H9 (cell line): ENCODE results near the gene ZBBX. TPM values are rescaled to one million over a fixed set of nuclear protein-coding genes. Genes with fewer than 3 reads are reported as not detected.

Experiments
- DNase-seq: peaks from one replicate; pipeline ENCODE4 v3.0.0-alpha.2; 2017
- H2AFZ ChIP-seq: one replicate; pipeline ENCODE4 v1.6.1; 2013; ENCODE audit warnings: mild to moderate bottlenecking, low read length, control low read depth, moderate library complexity
- H2AK5ac ChIP-seq: 2 replicates; pipeline ENCODE4 v1.6.1; 2013; ENCODE audit warnings: low read length, control low read depth, mixed read lengths; ENCODE audit not compliant: insufficient read length
- H2BK120ac ChIP-seq: one replicate; pipeline ENCODE4 v1.6.1; 2013; ENCODE audit warnings: low read depth, mild to moderate bottlenecking, low read length, control low read depth, inconsistent platforms; ENCODE audit not compliant: poor library complexity, severe bottlenecking
- H2BK12ac ChIP-seq: 2 replicates; pipeline ENCODE4 v1.6.1; 2013; ENCODE audit warnings: low read length, control low read depth, mixed read lengths, low read depth; ENCODE audit not compliant: insufficient read length
- H2BK15ac ChIP-seq: 2 replicates; pipeline ENCODE4 v1.6.1; 2013; ENCODE audit warnings: low read depth, low read length, control low read depth
- H2BK20ac ChIP-seq: one replicate; pipeline ENCODE4 v1.6.1; 2013; ENCODE audit warnings: low read depth, mild to moderate bottlenecking, low read length, control low read depth, inconsistent platforms; ENCODE audit not compliant: poor library complexity, severe bottlenecking
- H2BK5ac ChIP-seq: 2 replicates; pipeline ENCODE4 v1.6.1; 2013; ENCODE audit warnings: low read length, control low read depth, mixed read lengths; ENCODE audit not compliant: insufficient read length
- H3K14ac ChIP-seq: 2 replicates; pipeline ENCODE4 v1.6.1; 2013; ENCODE audit warnings: low read length, control low read depth; ENCODE audit not compliant: insufficient read depth
- H3K18ac ChIP-seq: 2 replicates; pipeline ENCODE4 v1.6.1; 2013; ENCODE audit warnings: low read depth, mild to moderate bottlenecking, mixed read lengths, low read length, control low read depth; ENCODE audit not compliant: insufficient read length
- H3K23ac ChIP-seq: 2 replicates; pipeline ENCODE4 v1.6.1; 2013; ENCODE audit warnings: low read length, control low read depth, mixed read lengths, low read depth; ENCODE audit not compliant: insufficient read length
- H3K23me2 ChIP-seq: 2 replicates; pipeline ENCODE4 v1.6.1; 2013; ENCODE audit warnings: low read depth, mild to moderate bottlenecking, mixed read lengths, low read length, control low read depth; ENCODE audit not compliant: insufficient read length, poor library complexity, severe bottlenecking
- H3K27ac ChIP-seq: 2 replicates; pipeline ENCODE4 v1.5.1; 2013; ENCODE audit warnings: low read length, control low read depth, mixed read lengths, low read depth; ENCODE audit not compliant: insufficient read length
- H3K27me3 ChIP-seq: 2 replicates; pipeline ENCODE4 v1.6.1; 2013; ENCODE audit warnings: low read length, control low read depth, inconsistent platforms; ENCODE audit not compliant: insufficient read depth
- H3K4ac ChIP-seq: 2 replicates; pipeline ENCODE4 v1.6.1; 2013; ENCODE audit warnings: low read depth, mild to moderate bottlenecking, control low read depth, inconsistent platforms, low read length, moderate library complexity
- H3K4me1 ChIP-seq: 2 replicates; pipeline ENCODE4 v1.6.1; 2013; ENCODE audit warnings: low read length, control low read depth, inconsistent platforms; ENCODE audit not compliant: insufficient read depth
- H3K4me2 ChIP-seq: 2 replicates; pipeline ENCODE4 v1.6.1; 2013; ENCODE audit warnings: low read length, control low read depth, mixed read lengths; ENCODE audit not compliant: insufficient read length, insufficient read depth
- H3K56ac ChIP-seq: 2 replicates; pipeline ENCODE4 v1.6.1; 2013; ENCODE audit warnings: low read depth, mild to moderate bottlenecking, mixed read lengths, low read length, control low read depth; ENCODE audit not compliant: insufficient read length
- H3K79me1 ChIP-seq: 2 replicates; pipeline ENCODE4 v1.6.1; 2013; ENCODE audit warnings: low read depth, mild to moderate bottlenecking, moderate library complexity, low read length, control low read depth, inconsistent platforms; ENCODE audit not compliant: insufficient read depth, poor library complexity, severe bottlenecking
- H3K79me2 ChIP-seq: 2 replicates; pipeline ENCODE4 v1.6.1; 2013; ENCODE audit warnings: low read length, control low read depth, inconsistent platforms; ENCODE audit not compliant: insufficient read depth
- H3K9ac ChIP-seq: 2 replicates; pipeline ENCODE4 v1.6.1; 2013; ENCODE audit warnings: low read length, control low read depth, mixed read lengths; ENCODE audit not compliant: insufficient read length; ENCODE audit errors: extremely low read depth
- H3K9me3 ChIP-seq: one replicate; pipeline ENCODE4 v1.6.1; 2013; ENCODE audit warnings: low read depth, low read length, inconsistent platforms; ENCODE audit not compliant: control insufficient read depth
- H3T11ph ChIP-seq: one replicate; pipeline ENCODE4 v1.6.1; 2013; ENCODE audit warnings: mild to moderate bottlenecking, low read length, control low read depth, inconsistent platforms
- H4K20me1 ChIP-seq: one replicate; pipeline ENCODE4 v1.6.1; 2013; ENCODE audit not compliant: control insufficient read depth, insufficient read length, insufficient read depth
- H4K5ac ChIP-seq: 2 replicates; pipeline ENCODE4 v1.6.1; 2013; ENCODE audit warnings: low read depth, mild to moderate bottlenecking, mixed read lengths, low read length, control low read depth; ENCODE audit not compliant: insufficient read length
- H4K8ac ChIP-seq: replicated peaks from 2 replicates; pipeline ENCODE4 v1.6.1; 2013; ENCODE audit warnings: low read length, control low read depth, mixed read lengths, low read depth; ENCODE audit not compliant: insufficient read length
- H4K91ac ChIP-seq: 2 replicates; pipeline ENCODE4 v1.6.1; 2013; ENCODE audit warnings: low read depth, mild to moderate bottlenecking, moderate library complexity, mixed read lengths, low read length, control low read depth; ENCODE audit not compliant: insufficient read length
- H3K27ac Mint-ChIP-seq, 3 experiments: 2 replicates in 2 of 3; 3 replicates in 1 of 3; pipeline ENCODE4 v1.8.0; 2020 to 2021; ENCODE audit warnings: mixed read lengths in 3 of 3, mild to moderate bottlenecking in 1 of 3, moderate library complexity in 1 of 3
- H3K27me3 Mint-ChIP-seq: 2 replicates; pipeline ENCODE4 v1.8.0; 2021; ENCODE audit warnings: low read depth, mild to moderate bottlenecking, moderate library complexity, mixed read lengths
- H3K36me3 Mint-ChIP-seq, 3 experiments: 2 replicates in 2 of 3; 3 replicates in 1 of 3; pipeline ENCODE4 v1.8.0; 2020 to 2021; ENCODE audit warnings: low read depth in 3 of 3, mixed read lengths in 3 of 3; ENCODE audit not compliant: insufficient read depth in 1 of 3
- H3K4me1 Mint-ChIP-seq, 2 experiments: 2 replicates each; pipeline ENCODE4 v1.8.0; 2020; ENCODE audit warnings: mixed read lengths in 2 of 2
- H3K4me3 Mint-ChIP-seq, 2 experiments: 2 replicates in 1 of 2; 3 replicates in 1 of 2; pipeline ENCODE4 v1.8.0; 2020 to 2021; ENCODE audit warnings: mild to moderate bottlenecking in 2 of 2, mixed read lengths in 2 of 2, moderate library complexity in 1 of 2
- H3K9me3 Mint-ChIP-seq, 2 experiments: 2 replicates in 1 of 2; 3 replicates in 1 of 2; pipeline ENCODE4 v1.8.0; 2020; ENCODE audit warnings: mild to moderate bottlenecking in 2 of 2, mixed read lengths in 2 of 2, moderate library complexity in 1 of 2
- WGBS: extraction: QIAGEN DNeasy Blood & Tissue Kit; methylation state at CpG from one replicate; pipeline ENCODE4 v1.1.7; 2013; ENCODE audit warnings: missing lambda C conversion rate, low lambda C conversion rate, mixed read lengths; ENCODE audit not compliant: insufficient read length; ENCODE audit errors: extremely low coverage; 5-methylcytosine and 5-hydroxymethylcytosine counted together
- total RNA-seq: library from RNA; stranded (reverse); gene quantifications from 2 replicates; pipeline ENCODE4 v1.2.1, GENCODE V29; 2021
- TF ChIP-seq, protein P1 (sequence below): fragments of 200-600 bp; sonication (generic); conservative IDR thresholded peaks from 3 replicates; pipeline ENCODE4 v1.8.0; 2021; ENCODE audit warnings: antibody characterized with exemption, mild to moderate bottlenecking

ZBBX gene
- total RNA-seq, 1 experiment from 2014 or later, result 2.4 TPM

DNA sequence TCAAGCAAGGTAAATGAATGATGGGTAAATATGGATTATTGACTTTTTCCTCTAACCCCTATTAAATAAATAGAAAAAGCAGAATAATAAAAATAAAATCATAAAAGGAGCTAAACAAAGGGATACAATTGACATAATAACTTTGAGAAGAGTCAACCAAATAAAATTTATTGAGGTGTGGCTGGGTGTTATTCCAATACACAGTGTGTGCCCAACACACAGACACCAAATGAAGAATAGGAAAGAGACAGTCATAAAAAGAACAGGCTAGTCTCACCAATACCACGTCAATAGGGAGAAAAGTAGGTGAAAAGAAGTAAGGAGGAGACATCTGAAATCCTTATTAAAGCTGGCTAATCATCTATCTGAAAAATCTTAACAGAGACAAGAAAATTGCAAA, 127.1 kb downstream of the ZBBX start:
- no peak overlapping the region for H2BK15ac ChIP-seq
- no peak overlapping the region for H3K27ac Mint-ChIP-seq
- H3K4me3 Mint-ChIP-seq, result no peak overlapping the region
- H3K36me3 Mint-ChIP-seq, result no peaks in the 10 kb centered on the region
- H3K4ac ChIP-seq, result no peak overlapping the region
- no peak overlapping the region for H4K91ac ChIP-seq
- H4K8ac ChIP-seq, result no peak overlapping the region
- no peaks in the 10 kb centered on the region for H3K9me3 ChIP-seq
- H3K4me1 Mint-ChIP-seq, result no peaks in the 10 kb centered on the region
- no peak overlapping the region for H2AK5ac ChIP-seq
- WGBS, result no CpG with 5 or more reads among the region's 1 CpG
- no peaks in the 10 kb centered on the region for H3K79me2 ChIP-seq
- H3K14ac ChIP-seq, result no peak overlapping the region
- TF ChIP-seq, protein P1, sequence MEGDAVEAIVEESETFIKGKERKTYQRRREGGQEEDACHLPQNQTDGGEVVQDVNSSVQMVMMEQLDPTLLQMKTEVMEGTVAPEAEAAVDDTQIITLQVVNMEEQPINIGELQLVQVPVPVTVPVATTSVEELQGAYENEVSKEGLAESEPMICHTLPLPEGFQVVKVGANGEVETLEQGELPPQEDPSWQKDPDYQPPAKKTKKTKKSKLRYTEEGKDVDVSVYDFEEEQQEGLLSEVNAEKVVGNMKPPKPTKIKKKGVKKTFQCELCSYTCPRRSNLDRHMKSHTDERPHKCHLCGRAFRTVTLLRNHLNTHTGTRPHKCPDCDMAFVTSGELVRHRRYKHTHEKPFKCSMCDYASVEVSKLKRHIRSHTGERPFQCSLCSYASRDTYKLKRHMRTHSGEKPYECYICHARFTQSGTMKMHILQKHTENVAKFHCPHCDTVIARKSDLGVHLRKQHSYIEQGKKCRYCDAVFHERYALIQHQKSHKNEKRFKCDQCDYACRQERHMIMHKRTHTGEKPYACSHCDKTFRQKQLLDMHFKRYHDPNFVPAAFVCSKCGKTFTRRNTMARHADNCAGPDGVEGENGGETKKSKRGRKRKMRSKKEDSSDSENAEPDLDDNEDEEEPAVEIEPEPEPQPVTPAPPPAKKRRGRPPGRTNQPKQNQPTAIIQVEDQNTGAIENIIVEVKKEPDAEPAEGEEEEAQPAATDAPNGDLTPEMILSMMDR, result no peak
- no peaks in the 10 kb centered on the region for H3K27me3 ChIP-seq
- H4K5ac ChIP-seq, result no peak overlapping the region
- H3T11ph ChIP-seq, result no peak overlapping the region
- no peaks in the 10 kb centered on the region for H3K27me3 Mint-ChIP-seq
- no peaks in the 10 kb centered on the region for H4K20me1 ChIP-seq
- no peaks in the 10 kb centered on the region for H3K23me2 ChIP-seq
- H2AFZ ChIP-seq, result no peak overlapping the region
- H3K56ac ChIP-seq, result no peak overlapping the region
- no peak for DNase-seq
- no peaks in the 10 kb centered on the region for H3K79me1 ChIP-seq
- H2BK5ac ChIP-seq, result no peak overlapping the region
- no peak overlapping the region for H2BK120ac ChIP-seq
- no peaks in the 10 kb centered on the region for H3K4me1 ChIP-seq
- H3K9ac ChIP-seq, result no peak overlapping the region
- no peak overlapping the region for H3K18ac ChIP-seq
- no peak overlapping the region for H3K23ac ChIP-seq
- no peak overlapping the region for H3K27ac ChIP-seq
- no peak overlapping the region for H2BK20ac ChIP-seq
- no peaks in the 10 kb centered on the region for H3K9me3 Mint-ChIP-seq
- H3K4me2 ChIP-seq, result no peak overlapping the region
- H2BK12ac ChIP-seq, result no peak overlapping the region
